Fibroblast of skin of left quadriceps (primary cell): ENCODE data around the gene BTBD18.
"Not testable (repeated sequence)": the region's sequence is repeated elsewhere in the genome, so short reads cannot be mapped to it uniquely, and the experiment has no call there.

Experiments
- DNase-seq, 2 experiments: peaks; one replicate each; pipeline ENCODE4 v3.0.0-alpha.2; 2013; ENCODE audit warnings: low read depth in 2 of 2

The BTBD18 gene

DNA sequence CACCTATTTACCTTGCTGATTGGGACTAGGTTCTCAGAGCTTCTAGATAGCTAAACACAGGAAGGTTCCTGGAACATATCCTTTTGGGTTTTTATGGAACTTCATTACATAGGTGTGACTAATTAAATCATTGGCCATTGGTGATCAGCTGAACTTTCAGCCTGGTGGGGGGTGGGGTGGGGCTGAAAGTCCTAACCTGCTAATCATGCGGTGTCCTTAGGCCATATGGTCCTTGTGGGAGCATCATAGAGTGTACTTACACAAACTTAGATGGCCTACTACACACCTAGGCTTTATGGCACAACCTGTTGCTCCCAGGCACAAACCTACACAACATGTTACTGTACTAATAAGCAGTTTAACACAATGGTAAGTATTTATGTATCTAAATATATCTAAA, 19.0 kb downstream of the BTBD18 start:
- DNase-seq, result no peak

GRCh38 chr11:57729479-57729878, 22.1 kb downstream of the BTBD18 start:
- DNase-seq, result no peak

DNA sequence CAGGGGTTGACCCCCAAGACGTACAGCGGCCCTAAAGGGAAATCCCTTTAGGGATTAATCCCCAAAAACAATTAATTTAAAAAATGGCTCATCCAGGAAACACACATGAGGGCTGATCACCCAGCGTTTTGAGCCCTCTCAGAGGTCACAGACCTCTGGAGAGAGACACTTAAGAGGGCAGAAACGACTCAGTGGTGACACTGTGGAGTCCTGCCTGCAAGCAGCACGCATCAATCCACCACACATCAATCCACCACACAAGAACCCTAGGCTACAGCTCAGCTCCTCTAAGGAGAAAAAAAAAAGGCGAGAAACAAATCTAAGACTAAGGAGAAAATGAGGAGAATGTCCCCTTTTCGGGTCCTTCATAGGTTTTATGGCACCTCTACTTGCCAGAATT, 22.8 kb downstream of the BTBD18 start:
- no peak for DNase-seq

- no peak for DNase-seq
Measured at GRCh38 chr11:57727185-57727584, 24.4 kb downstream of the BTBD18 start.

GRCh38 chr11:57716726-57717125, 34.9 kb downstream of the BTBD18 start:
- not testable (repeated sequence) for DNase-seq

- DNase-seq, result no peak
Measured at GRCh38 chr11:57713835-57714234, 37.8 kb downstream of the BTBD18 start.

DNA sequence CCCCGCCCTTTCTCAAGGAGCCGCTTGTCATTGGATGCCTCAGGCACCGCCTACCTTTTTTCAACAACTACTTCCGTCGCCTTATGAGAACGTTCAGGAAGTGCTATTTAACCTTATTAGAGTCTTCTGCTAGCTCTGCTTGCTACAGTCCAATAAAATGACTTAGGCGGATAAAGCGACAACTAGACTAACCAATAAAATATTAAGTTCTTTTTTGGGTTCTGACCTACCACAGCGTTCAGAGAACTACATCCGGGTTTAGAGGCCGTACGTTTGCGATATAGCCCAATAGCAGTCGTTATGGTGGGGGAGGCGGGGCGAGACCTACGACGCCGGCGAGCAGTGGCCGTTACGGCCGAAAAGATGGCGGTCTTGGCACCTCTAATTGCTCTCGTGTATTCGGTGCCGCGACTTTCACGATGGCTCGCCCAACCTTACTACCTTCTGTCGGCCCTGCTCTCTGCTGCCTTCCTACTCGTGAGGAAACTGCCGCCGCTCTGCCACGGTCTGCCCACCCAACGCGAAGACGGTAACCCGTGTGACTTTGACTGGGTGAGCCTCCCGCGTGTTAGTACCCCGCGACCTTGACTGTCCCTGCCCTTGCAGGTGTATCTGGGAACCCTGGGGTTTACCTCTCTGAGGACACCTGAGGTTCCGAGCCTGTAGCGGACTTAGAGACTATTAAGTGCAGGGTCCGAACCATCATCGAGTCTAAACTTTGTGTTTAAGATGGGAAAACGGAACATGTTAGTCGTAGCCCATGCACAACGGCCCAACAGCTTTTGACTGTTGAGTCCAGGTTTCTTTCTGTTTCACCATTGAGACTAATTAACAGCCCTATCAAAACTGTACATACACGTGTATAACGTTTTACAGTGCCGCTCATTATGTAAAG, 39.1 kb downstream of the BTBD18 start, which contains the start of gene TMX2:
Gene TMX2 (plus strand): TSS at position 338 of the 895 bp plus-strand sequence. CDS start 26 bp downstream, at position 364.
- peak; percentile 99 for DNase-seq

GRCh38 chr11:57711414-57712255, 40.0 kb downstream of the BTBD18 start, which contains the start of gene MED19:
MED19 (minus strand) TSS chr11:57712215; CDS start chr11:57712179, 36 bp downstream.
- peak; percentile 20 to 28 for DNase-seq

DNA sequence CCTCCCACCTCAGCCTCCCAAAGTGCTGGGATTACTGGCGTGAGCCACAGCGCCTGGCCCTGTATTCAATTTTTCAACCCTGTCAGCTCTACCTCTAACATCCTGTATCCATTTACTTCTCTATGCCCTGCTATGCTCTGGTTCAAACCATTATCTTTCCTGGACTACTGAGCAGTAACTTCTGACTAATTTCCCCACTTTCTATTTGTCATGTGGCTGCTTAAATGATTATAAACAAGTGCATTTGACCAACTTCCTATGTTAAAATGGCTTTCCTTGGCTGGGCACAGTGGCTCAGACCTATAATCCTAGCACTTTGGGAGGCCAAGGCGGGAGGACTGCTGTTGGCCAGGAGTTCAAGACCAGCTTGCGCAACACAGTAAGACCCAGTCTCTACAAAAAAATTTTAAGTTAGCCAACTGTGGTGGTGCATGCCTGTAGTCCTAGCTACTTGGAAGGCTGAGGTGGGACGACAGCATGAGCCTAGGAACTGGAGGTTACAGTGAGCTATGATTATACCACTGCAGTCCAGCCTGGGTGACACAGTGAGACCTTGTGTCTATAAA, 41.7 kb downstream of the BTBD18 start:
- DNase-seq, result no peak

DNA sequence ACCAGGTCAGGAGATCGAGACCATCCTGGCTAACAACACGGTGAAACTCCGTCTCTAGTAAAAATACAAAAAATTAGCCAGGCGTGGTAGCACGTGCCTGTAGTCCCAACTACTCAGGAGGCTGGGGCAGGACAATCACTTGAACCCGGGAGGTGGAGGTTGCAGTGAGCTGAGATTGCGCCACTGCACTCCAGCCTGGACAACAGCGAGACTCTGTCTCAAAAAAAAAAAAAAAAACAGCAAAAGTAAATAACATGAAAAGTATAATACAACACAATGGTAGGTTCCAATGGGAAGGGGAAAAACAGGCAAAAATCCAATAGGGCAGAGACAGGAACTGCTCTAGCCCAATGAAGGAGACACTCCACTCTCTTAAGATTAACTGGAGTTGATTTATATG, 46.2 kb downstream of the BTBD18 start:
- DNase-seq, result not testable (repeated sequence)

- no peak for DNase-seq
Measured at GRCh38 chr11:57704932-57705331, 46.7 kb downstream of the BTBD18 start.

- no peak for DNase-seq
Measured at GRCh38 chr11:57703341-57703740, 48.3 kb downstream of the BTBD18 start.

DNA sequence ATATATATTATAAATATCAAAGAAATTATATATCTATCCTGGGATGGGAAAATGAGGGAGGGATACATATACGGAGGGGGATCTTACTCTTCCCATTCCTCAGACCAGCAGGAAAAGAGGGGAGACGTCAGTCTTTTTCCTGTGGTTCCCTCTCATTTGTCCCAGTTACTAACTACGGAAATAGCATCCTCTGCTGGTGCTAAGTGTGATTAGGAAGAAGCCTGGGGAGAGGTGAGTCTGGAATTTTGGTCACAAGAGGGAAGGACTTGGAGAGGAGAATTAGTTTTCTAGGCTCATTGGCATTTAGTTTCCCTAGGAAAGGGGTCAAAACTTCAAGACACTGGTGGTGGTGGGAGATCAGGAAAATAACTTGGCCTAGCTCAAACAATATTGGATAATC, 51.2 kb downstream of the BTBD18 start:
- no peak for DNase-seq

GRCh38 chr11:57699813-57700212, 51.8 kb downstream of the BTBD18 start:
- no peak for DNase-seq

DNA sequence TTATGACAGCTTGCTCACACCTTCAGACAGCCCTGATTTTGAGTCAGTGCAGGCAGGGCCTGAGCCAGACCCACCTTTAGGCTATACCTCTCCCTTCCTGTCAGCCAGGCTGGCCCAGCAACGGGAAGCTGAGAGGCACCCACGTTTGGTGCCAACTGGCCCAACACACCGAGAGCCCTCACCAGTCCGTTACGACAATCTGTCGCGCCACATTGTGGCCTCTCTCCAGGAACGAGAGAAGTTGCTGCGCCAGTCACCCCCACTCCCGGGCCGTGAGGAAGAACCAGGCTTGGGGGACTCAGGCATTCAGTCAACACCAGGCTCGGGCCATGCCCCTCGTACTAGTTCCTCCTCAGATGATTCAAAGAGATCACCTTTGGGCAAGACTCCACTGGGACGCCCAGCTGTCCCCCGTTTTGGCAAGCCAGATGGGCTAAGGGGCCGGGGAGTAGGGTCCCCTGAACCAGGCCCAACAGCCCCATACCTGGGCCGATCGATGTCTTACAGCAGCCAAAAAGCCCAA, 52.7 kb downstream of the BTBD18 start:
- DNase-seq, result no peak
